ENCODE measurements around the gene TMA7B.

DNA sequence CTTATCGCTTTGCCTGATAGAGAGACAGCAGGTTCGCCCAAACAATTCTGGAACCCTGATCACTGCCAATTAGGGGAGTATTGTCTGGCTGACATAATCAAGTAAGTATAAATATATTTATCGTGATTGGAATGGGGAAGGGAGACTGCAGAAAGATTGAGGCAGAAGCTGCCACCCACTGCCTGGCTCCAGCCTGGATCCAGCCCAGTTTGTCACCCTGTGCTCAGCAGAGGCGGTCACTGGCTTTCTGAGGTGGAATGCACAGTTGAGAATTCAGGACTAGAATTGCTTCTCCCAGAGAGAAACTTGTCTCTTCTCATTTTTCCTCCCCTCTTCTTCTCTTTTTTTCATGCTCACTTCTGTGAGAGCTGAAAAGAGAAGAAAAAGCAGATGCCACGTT, 33.4 kb upstream of the TMA7B start:
- TF ChIP-seq TAF1 (IDR thresholded peaks at IDR 0.05; ENCODE audit: borderline replicate concordance, low read depth, low read length), result no peak
- TF ChIP-seq POLR2A (IDR thresholded peaks at IDR 0.05; ENCODE audit: low read depth, low read length), result no peak
- no peak for TF ChIP-seq POLR2AphosphoS5 (IDR thresholded peaks at IDR 0.05; ENCODE audit: low read depth, low read length)

Measured in GM12892 (cell line).